Type B pancreatic cell (in vitro differentiated cells): ENCODE results near the gene PRSS35. TPM values are rescaled to one million over a fixed set of nuclear protein-coding genes. Genes with fewer than 3 reads are reported as not detected.

ENCODE experiments used
- DNase-seq: peaks from one replicate; pipeline ENCODE4 v3.0.0; 2021; ENCODE audit warnings: mixed read lengths; ENCODE audit not compliant: unreplicated experiment; ENCODE audit errors: extremely low spot score
- H3K27ac Mint-ChIP-seq: 2 replicates; pipeline ENCODE4 v1.8.0; 2021; ENCODE audit warnings: mild to moderate bottlenecking, mixed read lengths
- H3K27me3 Mint-ChIP-seq: 2 replicates; pipeline ENCODE4 v1.8.0; 2021; ENCODE audit warnings: mixed read lengths
- H3K36me3 Mint-ChIP-seq: 2 replicates; pipeline ENCODE4 v1.8.0; 2021; ENCODE audit warnings: mixed read lengths
- H3K4me1 Mint-ChIP-seq: one replicate; pipeline ENCODE4 v1.8.0; 2021; ENCODE audit warnings: mixed read lengths; ENCODE audit not compliant: unreplicated experiment
- H3K4me3 Mint-ChIP-seq: 2 replicates; pipeline ENCODE4 v1.8.0; 2021; ENCODE audit warnings: mild to moderate bottlenecking, mixed read lengths
- H3K9me3 Mint-ChIP-seq: 2 replicates; pipeline ENCODE4 v1.8.0; 2021; ENCODE audit warnings: mixed read lengths
- total RNA-seq: library from RNA; stranded (reverse); gene quantifications from 2 replicates; pipeline ENCODE4 v1.2.1, GENCODE V29; 2021; ENCODE audit warnings: low replicate concordance
- TF ChIP-seq, protein P1 (sequence below): fragments of 200-600 bp; sonication (generic); conservative IDR thresholded peaks from 2 replicates; pipeline ENCODE4 v1.5.0; 2021; ENCODE audit warnings: antibody characterized with exemption, mild to moderate bottlenecking

The PRSS35 gene
- total RNA-seq, 1 donor from 2014 or later: 6.5 TPM

DNA sequence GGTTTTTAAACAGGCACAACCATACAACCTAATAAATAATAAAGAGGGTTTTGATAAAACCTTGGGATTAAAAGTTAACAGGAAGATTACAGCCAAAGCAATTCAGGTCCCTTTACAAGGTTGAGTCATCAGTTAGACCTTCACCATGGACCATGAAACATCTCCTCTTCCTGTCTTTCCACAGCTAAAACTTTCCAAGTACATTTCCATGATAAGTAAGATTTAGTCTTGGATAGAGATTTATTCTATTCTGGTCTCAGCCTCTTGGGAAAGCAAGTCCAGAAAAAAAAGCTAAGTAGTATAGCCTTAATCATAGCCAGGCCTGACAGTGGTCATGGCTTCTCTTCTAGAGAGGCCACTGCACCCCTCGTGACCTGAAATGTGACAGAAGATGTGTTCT lies 2.9 kb upstream of the PRSS35 start:
- Mint-ChIP-seq H3K9me3 (no peaks in the 10 kb centered on the region), H3K36me3 (no peaks in the 10 kb centered on the region), H3K4me3 (no peak overlapping the region), H3K27me3 (peaks cover 6% of the 10 kb centered on the region), H3K27ac (no peak overlapping the region), H3K4me1 (peaks cover 13% of the 10 kb centered on the region)
- DNase-seq: no peak
- TF ChIP-seq, protein P1, sequence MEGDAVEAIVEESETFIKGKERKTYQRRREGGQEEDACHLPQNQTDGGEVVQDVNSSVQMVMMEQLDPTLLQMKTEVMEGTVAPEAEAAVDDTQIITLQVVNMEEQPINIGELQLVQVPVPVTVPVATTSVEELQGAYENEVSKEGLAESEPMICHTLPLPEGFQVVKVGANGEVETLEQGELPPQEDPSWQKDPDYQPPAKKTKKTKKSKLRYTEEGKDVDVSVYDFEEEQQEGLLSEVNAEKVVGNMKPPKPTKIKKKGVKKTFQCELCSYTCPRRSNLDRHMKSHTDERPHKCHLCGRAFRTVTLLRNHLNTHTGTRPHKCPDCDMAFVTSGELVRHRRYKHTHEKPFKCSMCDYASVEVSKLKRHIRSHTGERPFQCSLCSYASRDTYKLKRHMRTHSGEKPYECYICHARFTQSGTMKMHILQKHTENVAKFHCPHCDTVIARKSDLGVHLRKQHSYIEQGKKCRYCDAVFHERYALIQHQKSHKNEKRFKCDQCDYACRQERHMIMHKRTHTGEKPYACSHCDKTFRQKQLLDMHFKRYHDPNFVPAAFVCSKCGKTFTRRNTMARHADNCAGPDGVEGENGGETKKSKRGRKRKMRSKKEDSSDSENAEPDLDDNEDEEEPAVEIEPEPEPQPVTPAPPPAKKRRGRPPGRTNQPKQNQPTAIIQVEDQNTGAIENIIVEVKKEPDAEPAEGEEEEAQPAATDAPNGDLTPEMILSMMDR: no peak

DNA sequence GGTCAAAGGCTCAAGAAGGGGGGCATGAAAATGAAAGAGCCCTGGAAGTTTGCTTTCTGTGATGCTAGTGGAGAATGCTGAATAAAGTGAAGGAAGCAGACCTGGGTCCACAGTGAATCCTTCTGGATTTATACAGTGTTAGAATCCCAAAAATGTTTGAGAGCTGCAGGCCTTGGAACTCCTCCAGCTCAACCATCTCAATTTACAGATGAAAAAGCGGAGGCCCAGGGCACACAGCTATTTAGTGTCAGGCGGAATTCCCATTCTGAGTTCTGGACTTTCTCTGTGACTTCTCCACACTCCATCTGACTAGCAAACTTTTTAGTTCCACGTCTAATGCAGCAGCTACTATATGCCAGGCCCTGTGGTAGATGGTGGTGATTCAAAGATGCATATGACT lies 1.5 kb upstream of the PRSS35 start:
- Mint-ChIP-seq H3K27me3 (peaks cover 6% of the 10 kb centered on the region), H3K4me1 (peaks cover 13% of the 10 kb centered on the region), H3K27ac (no peak overlapping the region), H3K36me3 (no peaks in the 10 kb centered on the region), H3K4me3 (no peak overlapping the region), H3K9me3 (no peaks in the 10 kb centered on the region)
- no peak for DNase-seq
- TF ChIP-seq, protein P1: no peak

DNA sequence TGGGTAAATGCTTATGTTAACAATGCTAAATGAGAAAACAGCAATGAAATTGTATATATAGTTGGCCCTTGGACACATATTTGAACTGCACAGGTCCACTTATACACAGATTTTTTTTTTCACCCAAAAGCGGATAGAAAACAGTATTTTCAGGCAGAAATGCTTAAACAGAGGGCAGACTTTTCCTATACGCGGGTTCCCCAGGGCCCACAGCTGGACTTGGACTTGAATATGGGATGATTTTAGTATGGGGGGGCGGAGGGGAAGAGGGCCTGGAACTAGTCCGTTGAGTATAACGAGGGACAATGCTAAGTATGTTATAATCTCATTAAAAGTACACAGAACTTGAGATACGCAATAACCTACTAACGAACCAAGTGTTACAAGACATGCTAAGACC lies 1.1 kb upstream of the PRSS35 start:
- Mint-ChIP-seq H3K9me3 (no peaks in the 10 kb centered on the region), H3K4me1 (peaks cover 13% of the 10 kb centered on the region), H3K36me3 (no peaks in the 10 kb centered on the region), H3K4me3 (peak overlapping the region; percentile 86), H3K27me3 (peaks cover 6% of the 10 kb centered on the region), H3K27ac (no peak overlapping the region)
- no peak for DNase-seq
- TF ChIP-seq, protein P1: no peak

DNA sequence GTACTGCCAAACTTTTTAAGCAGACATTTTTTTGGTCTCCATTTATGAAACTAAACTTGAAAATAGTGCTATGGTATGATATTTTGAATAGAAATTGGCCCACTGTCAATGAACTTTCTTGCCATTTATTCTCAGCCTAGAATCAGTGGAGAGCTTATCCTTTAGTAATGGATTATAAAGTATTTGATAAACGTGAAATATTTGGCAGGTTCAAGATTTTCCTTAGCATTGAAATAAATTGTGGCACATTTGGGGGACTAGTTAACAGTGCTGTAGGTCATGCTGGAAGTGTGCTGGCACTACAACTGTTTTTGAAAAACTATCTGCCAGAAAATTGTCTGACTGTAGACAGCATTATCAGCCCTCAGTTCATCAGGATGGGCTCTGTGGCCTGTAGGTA lies 2.1 kb downstream of the PRSS35 start:
- TF ChIP-seq, protein P1: no peak
- Mint-ChIP-seq H3K4me1 (peaks cover 13% of the 10 kb centered on the region), H3K27ac (no peak overlapping the region), H3K4me3 (no peak overlapping the region), H3K9me3 (no peaks in the 10 kb centered on the region), H3K27me3 (peaks cover 6% of the 10 kb centered on the region), H3K36me3 (no peaks in the 10 kb centered on the region)
- no peak for DNase-seq

DNA sequence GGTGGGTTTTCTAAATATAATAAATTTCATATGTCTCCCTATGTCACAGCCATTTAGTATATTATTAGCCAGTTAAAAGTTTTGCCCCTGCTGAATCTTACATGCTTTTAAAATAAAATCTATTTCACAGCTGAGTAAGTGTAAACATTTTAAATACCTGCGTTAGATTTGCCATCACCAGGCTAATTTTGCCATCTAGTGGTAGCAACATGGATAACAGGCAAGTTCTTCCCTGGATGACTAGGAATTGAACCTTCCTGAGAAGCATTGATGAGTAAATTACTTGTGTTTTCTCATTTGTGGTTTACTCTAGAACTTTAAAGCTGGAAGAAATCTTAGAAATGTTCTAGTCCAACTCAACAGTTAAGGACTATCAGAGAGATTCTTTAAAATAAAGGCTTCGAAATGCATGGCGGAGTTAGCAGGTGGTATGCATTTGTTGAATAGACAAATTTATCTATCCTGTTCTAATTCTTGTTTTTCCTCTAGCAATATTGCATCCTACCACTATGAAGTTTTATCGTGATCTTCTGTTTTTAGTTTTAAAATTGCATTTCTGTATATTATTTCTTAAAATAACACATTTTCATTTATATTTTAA lies 2.6 kb downstream of the PRSS35 start:
- DNase-seq: no peak

More for the DNA sequence above, 2.6 kb downstream of the PRSS35 start:
- Mint-ChIP-seq H3K4me1 (peaks cover 13% of the 10 kb centered on the region), H3K36me3 (no peaks in the 10 kb centered on the region), H3K27me3 (peaks cover 6% of the 10 kb centered on the region), H3K27ac (no peak overlapping the region), H3K4me3 (no peak overlapping the region), H3K9me3 (no peaks in the 10 kb centered on the region)
- TF ChIP-seq, protein P1: peak; percentile 91
